ENCODE results near the gene MYCL. TPM values are rescaled to one million over a fixed set of nuclear protein-coding genes. Genes with fewer than 3 reads are reported as not detected.

Gene MYCL
- total RNA-seq, 4 donors from 2014 or later = 0.13 to 0.92 (median 0.66) TPM

DNA sequence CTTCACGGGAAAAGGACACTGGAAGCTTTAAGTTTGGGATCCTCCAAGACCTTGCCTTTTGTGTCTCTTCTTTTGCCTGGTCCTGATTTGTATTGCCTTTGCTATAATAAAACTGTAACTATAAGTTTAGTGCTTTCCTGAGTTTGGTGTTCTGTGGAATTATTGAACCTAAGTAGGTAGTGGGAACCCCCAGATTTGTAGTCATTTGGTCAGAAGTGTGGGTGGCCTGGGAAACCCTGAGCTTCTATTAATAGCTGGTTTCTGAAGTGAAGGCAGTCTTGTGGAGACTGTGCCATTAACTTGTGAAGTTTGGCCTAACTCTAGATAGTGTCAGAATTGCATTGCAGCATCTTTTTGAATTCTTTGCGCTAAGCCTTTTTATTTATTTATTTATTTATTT, 6.8 kb upstream of the MYCL start:
- intact Hi-C loops (cut with DNase I) = no loop called here
- no peaks in the 10 kb centered on the region for H3K36me3 ChIP-seq
- no peak overlapping the region for H3K27ac ChIP-seq (replicated peaks in 1 of 4)
- TF ChIP-seq, protein P1, sequence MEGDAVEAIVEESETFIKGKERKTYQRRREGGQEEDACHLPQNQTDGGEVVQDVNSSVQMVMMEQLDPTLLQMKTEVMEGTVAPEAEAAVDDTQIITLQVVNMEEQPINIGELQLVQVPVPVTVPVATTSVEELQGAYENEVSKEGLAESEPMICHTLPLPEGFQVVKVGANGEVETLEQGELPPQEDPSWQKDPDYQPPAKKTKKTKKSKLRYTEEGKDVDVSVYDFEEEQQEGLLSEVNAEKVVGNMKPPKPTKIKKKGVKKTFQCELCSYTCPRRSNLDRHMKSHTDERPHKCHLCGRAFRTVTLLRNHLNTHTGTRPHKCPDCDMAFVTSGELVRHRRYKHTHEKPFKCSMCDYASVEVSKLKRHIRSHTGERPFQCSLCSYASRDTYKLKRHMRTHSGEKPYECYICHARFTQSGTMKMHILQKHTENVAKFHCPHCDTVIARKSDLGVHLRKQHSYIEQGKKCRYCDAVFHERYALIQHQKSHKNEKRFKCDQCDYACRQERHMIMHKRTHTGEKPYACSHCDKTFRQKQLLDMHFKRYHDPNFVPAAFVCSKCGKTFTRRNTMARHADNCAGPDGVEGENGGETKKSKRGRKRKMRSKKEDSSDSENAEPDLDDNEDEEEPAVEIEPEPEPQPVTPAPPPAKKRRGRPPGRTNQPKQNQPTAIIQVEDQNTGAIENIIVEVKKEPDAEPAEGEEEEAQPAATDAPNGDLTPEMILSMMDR (IDR thresholded peaks at IDR 0.05) = no peak
- TF ChIP-seq POLR2AphosphoS5 (IDR thresholded peaks at IDR 0.05) (no peak), EP300 (IDR thresholded peaks at IDR 0.05) (no peak), POLR2A (IDR thresholded peaks at IDR 0.05; ENCODE audit: low read depth) (no peak)
- 90% methylated on average over 2 of the region's 2 CpGs for WGBS
- H3K4me1 ChIP-seq = no peaks in the 10 kb centered on the region
- H3K27me3 ChIP-seq = peaks cover 0 to 45% (median 0%) of the 10 kb centered on the region in 4 donors
- H3K4me3 ChIP-seq = no peak overlapping the region
- peaks cover 0 to 9% (median 3%) of the 10 kb centered on the region in 4 donors for H3K9me3 ChIP-seq
- DNase-seq (ENCODE audit: extremely low spot score) = no peak

DNA sequence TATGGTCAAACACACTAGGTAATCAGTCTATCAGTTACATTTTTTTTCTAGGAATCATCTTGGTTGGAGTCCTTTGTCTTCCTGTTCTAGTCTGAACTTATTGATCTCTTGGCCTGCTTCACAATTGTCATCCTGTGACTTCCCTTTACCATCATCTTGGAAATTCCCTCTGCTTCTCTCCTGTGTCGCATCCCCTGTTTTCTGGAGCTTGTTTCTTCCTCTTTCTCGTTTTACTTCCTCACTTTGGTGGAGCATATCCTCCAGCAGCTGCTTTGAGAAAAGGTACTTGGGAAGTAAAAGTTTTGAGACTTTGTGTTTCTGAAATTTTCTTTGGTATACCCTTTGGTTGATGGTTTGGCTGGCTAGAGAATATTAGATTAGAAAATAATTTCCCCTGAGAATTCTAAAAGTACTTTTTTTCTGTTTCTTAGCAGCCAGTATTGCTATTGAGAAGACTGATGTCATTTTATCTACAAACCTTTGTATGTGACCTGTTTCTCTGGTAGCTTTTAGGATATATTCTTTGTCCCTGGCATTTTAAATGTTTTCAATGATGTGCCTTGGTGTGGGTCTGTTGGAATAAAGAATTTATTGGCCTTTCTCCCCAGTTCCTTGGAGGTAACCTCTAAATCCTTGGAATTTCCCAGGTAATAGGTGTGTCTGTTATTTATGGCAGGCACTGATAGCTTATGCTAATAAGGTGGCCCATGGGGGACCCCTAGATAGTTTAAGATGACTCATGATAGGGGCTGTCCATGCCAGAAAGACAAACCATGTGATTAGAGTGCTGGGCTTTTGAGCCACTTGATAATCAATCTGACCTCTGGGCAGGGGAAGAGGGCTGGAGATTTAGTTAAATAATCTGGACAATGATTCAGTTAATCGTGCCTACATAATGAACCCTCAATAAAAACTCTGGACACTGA, 6.1 kb upstream of the MYCL start:
- 42% methylated on average over 3 of the region's 3 CpGs for WGBS
- H3K36me3 ChIP-seq = no peaks in the 10 kb centered on the region
- TF ChIP-seq POLR2AphosphoS5 (IDR thresholded peaks at IDR 0.05) (no peak), EP300 (IDR thresholded peaks at IDR 0.05) (no peak)
- TF ChIP-seq, protein P1 (IDR thresholded peaks at IDR 0.05) = no peak
- H3K27me3 ChIP-seq = peaks cover 0 to 53% (median 0%) of the 10 kb centered on the region in 4 donors
- intact Hi-C loops (cut with DNase I) = no loop called here
- peaks cover 0 to 9% (median 3%) of the 10 kb centered on the region in 4 donors for H3K9me3 ChIP-seq
- no peak overlapping the region for H3K4me3 ChIP-seq
- DNase-seq (ENCODE audit: extremely low spot score) = no peak
- no peak overlapping the region for H3K27ac ChIP-seq (replicated peaks in 1 of 4)
- H3K4me1 ChIP-seq = peaks cover 0 to 1% (median 0%) of the 10 kb centered on the region in 4 donors

DNA sequence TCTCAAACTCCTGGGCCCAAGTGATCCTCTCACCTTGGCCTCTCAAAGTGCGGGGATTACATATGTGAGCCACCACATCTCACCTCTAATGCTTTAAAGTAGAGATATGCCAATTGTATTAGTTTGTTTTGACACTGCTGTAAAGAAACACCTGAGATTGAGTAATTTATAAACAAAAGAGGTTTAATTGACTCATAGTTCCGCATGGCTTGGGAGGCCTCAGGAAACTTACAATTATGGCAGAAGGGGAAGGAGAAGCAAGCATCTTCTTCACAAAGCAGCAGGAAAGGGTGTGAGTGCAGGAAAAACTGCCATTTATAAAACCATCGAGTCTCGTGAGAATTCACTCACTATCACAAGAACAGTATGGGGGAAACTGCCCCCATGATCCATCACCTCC, 3.5 kb upstream of the MYCL start:
- Histone ChIP-seq H3K36me3 (no peaks in the 10 kb centered on the region), H3K27me3 (peaks cover 0 to 51% (median 2%) of the 10 kb centered on the region in 4 donors), H3K4me1 (peaks cover 12 to 25% (median 21%) of the 10 kb centered on the region in 4 donors), H3K27ac (replicated peaks in 1 of 4) (no peak overlapping the region), H3K9me3 (peaks cover 0 to 9% (median 3%) of the 10 kb centered on the region in 4 donors), H3K4me3 (no peak overlapping the region)
- 75% methylated on average over 4 of the region's 4 CpGs for WGBS
- intact Hi-C loops (cut with DNase I) = no loop called here
- TF ChIP-seq, protein P1 (IDR thresholded peaks at IDR 0.05) = no peak
- TF ChIP-seq POLR2AphosphoS5 (IDR thresholded peaks at IDR 0.05) (no peak), POLR2A (IDR thresholded peaks at IDR 0.05; ENCODE audit: low read depth) (no peak)
- no peak for DNase-seq (ENCODE audit: extremely low spot score)

DNA sequence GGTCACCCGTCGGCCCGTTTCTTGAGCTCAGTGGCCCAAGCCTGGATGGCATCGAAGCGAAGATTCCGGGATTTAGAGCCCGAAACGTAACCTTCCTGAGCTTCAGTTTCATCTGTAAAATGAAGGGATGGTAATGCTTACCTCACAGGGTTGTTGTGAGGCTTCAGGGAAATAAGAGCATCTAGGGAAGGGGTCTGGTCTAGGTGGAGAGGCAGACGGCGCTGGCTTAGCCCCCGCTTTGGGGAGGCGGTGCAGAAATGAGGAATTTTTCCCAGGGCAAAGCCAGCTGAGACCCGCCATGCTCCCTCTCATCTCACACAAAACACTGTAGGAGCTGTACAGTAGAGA, 717 bp upstream of the MYCL start:
- peak overlapping the region; percentile 65 to 79 (median 67) for H3K4me3 ChIP-seq
- H3K9me3 ChIP-seq = no peaks in the 10 kb centered on the region
- H3K27me3 ChIP-seq = peaks cover 0 to 53% (median 2%) of the 10 kb centered on the region in 4 donors
- intact Hi-C loops (cut with DNase I) = loop anchor here (1.0 kb wide), 1 partner anchor 86 kb away; no protein-coding TSS in a partner anchor
- peaks cover 12 to 25% (median 21%) of the 10 kb centered on the region in 4 donors for H3K4me1 ChIP-seq
- TF ChIP-seq EP300 (IDR thresholded peaks at IDR 0.05) = no peak
- TF ChIP-seq, protein P1 (IDR thresholded peaks at IDR 0.05) = no peak
- TF ChIP-seq POLR2A (IDR thresholded peaks at IDR 0.05; ENCODE audit: low read depth) = no peak
- TF ChIP-seq POLR2AphosphoS5 (IDR thresholded peaks at IDR 0.05) = no peak
- H3K36me3 ChIP-seq = no peaks in the 10 kb centered on the region
- no peak overlapping the region for H3K27ac ChIP-seq (replicated peaks in 1 of 4)
- 11% methylated on average over 11 of the region's 13 CpGs for WGBS
- no peak for DNase-seq (ENCODE audit: extremely low spot score)

Measured in esophagus muscularis mucosa (tissue), 4 donors.